Muscle layer of duodenum (tissue), 2 donors: Measurements from ENCODE around the gene OLFM3.

Source experiments
- H3K27ac ChIP-seq: one replicate; pipeline ENCODE4 v1.7.0; 2013; ENCODE audit warnings: mild to moderate bottlenecking, low read length
- H3K27me3 ChIP-seq: one replicate; pipeline ENCODE4 v1.7.0; 2013; ENCODE audit warnings: low read depth, mild to moderate bottlenecking, control low read depth, low read length
- H3K36me3 ChIP-seq, 2 donors: one replicate each; pipeline ENCODE4 v1.7.0; 2013; ENCODE audit warnings: low read length in 2 of 2, control low read depth in 1 of 2, mild to moderate bottlenecking in 1 of 2; ENCODE audit not compliant: insufficient read depth in 2 of 2, control insufficient read depth in 1 of 2
- H3K4me1 ChIP-seq, 2 donors: one replicate each; pipeline ENCODE4 v1.7.0; 2013; ENCODE audit warnings: low read length in 2 of 2, mild to moderate bottlenecking in 2 of 2, control low read depth in 1 of 2, moderate library complexity in 1 of 2; ENCODE audit not compliant: insufficient read depth in 2 of 2, control insufficient read depth in 1 of 2
- H3K4me3 ChIP-seq, 2 donors: one replicate each; pipeline ENCODE4 v1.7.0; 2013; ENCODE audit warnings: low read length in 2 of 2, low read depth in 1 of 2, mild to moderate bottlenecking in 1 of 2
- H3K9me3 ChIP-seq, 2 donors: one replicate each; pipeline ENCODE4 v1.7.0; 2013; ENCODE audit warnings: low read length in 2 of 2, control low read depth in 1 of 2, mild to moderate bottlenecking in 1 of 2; ENCODE audit not compliant: control insufficient read depth in 1 of 2
- donor health status: healthy.

The OLFM3 gene

GRCh38 chr1:101757985-101758384, 238.7 kb downstream of the OLFM3 start:
- Histone ChIP-seq H3K27me3 (no peaks in the 10 kb centered on the region), H3K27ac (no peak overlapping the region), H3K4me3 (no peak overlapping the region), H3K9me3 (no peaks in the 10 kb centered on the region), H3K36me3 (no peaks in the 10 kb centered on the region), H3K4me1 (no peaks in the 10 kb centered on the region)

GRCh38 chr1:101756411-101756810, 240.3 kb downstream of the OLFM3 start:
- H3K9me3 ChIP-seq, result no peaks in the 10 kb centered on the region
- H3K4me1 ChIP-seq, result no peaks in the 10 kb centered on the region
- H3K36me3 ChIP-seq, result no peaks in the 10 kb centered on the region
- H3K27ac ChIP-seq, result no peak overlapping the region
- H3K4me3 ChIP-seq, result no peak overlapping the region
- no peaks in the 10 kb centered on the region for H3K27me3 ChIP-seq
